ENCODE results near the gene CDH13.

Gene CDH13

DNA sequence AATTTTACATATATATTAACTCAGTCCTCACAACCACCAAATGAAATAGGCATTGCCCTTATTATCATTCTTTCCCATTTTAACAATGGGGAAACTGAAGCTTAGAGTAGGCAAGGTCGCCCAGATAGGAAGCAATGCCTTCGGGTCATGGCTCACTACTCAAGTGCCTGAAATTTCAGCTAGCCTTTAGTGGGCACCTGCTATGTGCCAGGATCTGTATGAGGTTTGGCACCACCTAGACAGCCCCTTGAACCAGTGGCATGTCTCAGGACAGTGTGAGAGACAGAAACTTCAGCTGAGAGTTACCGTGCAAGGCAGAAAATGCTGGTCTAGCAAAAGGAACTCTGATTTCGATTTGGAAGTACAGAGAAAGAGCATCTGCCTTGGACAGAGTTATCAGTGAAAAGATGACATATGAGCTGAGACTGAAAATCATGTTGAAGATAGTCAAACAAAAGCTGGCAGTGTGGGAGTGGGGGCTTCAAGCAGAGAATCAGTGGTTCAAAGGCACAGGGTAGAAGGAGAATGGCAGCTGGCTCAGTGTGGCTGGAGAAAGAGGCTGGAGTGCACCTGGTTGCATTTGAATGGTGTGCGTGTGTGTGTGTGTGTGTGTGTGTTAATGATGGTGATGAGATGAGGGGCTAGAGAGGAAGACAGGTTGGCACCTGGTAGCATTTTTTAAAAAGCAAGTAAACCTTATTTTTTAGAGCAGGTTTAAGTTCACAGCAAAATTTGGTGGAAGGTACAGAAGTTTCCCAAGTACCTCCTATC lies 29.1 kb downstream of the CDH13 start:
- no peak overlapping the region for H3K4ac ChIP-seq (ENCODE audit: low read depth, low read length)
- H2BK5ac ChIP-seq (ENCODE audit: low read depth, low read length, poor library complexity): no peak overlapping the region
- H4K8ac ChIP-seq (ENCODE audit: low read depth, low read length): no peak overlapping the region
- WGBS (ENCODE audit: extremely low coverage, insufficient coverage, insufficient read length): 100% methylated on average over 1 of the region's 5 CpGs
- H3K9ac ChIP-seq (ENCODE audit: low read length): no peak overlapping the region
- H3K9me3 ChIP-seq (ENCODE audit: insufficient read depth, low read depth, low read length): no peaks in the 10 kb centered on the region
- peaks cover 16 to 21% of the 10 kb centered on the region in 2 experiments for H3K4me1 ChIP-seq (ENCODE audit: control insufficient read depth in 1 of 2, insufficient read depth in 2 of 2, low read length in 2 of 2)
- H3K18ac ChIP-seq (ENCODE audit: low read length): no peak overlapping the region
- H2BK120ac ChIP-seq (ENCODE audit: insufficient read depth, low read length, poor library complexity): peak overlapping the region; percentile 0
- no peaks in the 10 kb centered on the region for H3K79me2 ChIP-seq (ENCODE audit: control insufficient read depth, insufficient read depth, low read length, poor library complexity)
- no peak overlapping the region for H4K12ac ChIP-seq (ENCODE audit: low read depth, low read length)
- H4K91ac ChIP-seq (ENCODE audit: low read depth, low read length): no peak overlapping the region
- no peaks in the 10 kb centered on the region for H3K27me3 ChIP-seq (ENCODE audit: insufficient read depth, low read length)
- H2AFZ ChIP-seq (ENCODE audit: insufficient read depth, low read length, poor library complexity): no peak overlapping the region
- H3K27ac ChIP-seq (ENCODE audit: low read depth, low read length): no peak overlapping the region
- H3K79me1 ChIP-seq (ENCODE audit: low read length): peaks cover 15% of the 10 kb centered on the region
- H3K4me2 ChIP-seq (ENCODE audit: low read length): no peak overlapping the region
- no peaks in the 10 kb centered on the region for H3K36me3 ChIP-seq (ENCODE audit: control insufficient read depth in 1 of 2, insufficient read depth in 2 of 2, low read length in 2 of 2)
- H2AK5ac ChIP-seq (ENCODE audit: low read length): no peak overlapping the region
- no peak for DNase-seq
- no peak overlapping the region for H3K14ac ChIP-seq (ENCODE audit: low read length)
- H3K4me3 ChIP-seq (ENCODE audit: low read depth, low read length): no peak overlapping the region
- H2BK12ac ChIP-seq (ENCODE audit: low read length): no peak overlapping the region
- no peak overlapping the region for H3K23ac ChIP-seq (ENCODE audit: low read length)

DNA sequence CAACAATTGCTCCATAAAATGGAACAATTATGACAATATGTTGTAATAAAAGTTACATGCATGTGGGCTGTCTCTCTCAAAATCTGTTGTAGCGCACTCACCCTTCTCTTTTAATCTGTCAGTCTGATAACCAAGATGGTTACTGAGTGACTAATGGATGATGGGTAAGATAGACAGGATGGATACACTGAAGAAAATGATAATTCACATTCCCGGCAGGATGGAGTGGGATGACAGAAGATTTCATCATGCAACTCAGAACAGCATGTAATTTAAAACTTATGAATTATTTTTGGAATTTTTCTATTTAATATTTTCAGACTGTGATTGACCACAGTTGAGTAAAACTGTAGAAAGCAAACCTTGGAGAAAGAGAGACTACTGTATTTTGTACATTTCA lies 30.5 kb downstream of the CDH13 start:
- Histone ChIP-seq H3K36me3 (ENCODE audit: control insufficient read depth in 1 of 2, insufficient read depth in 2 of 2, low read length in 2 of 2) (no peaks in the 10 kb centered on the region), H4K91ac (ENCODE audit: low read depth, low read length) (no peak overlapping the region), H2BK120ac (ENCODE audit: insufficient read depth, low read length, poor library complexity) (no peak overlapping the region), H3K27ac (ENCODE audit: low read depth, low read length) (no peak overlapping the region), H4K8ac (ENCODE audit: low read depth, low read length) (no peak overlapping the region), H2BK5ac (ENCODE audit: low read depth, low read length, poor library complexity) (no peak overlapping the region), H2AFZ (ENCODE audit: insufficient read depth, low read length, poor library complexity) (no peak overlapping the region), H3K18ac (ENCODE audit: low read length) (no peak overlapping the region), H3K79me1 (ENCODE audit: low read length) (peaks cover 15% of the 10 kb centered on the region), H3K9me3 (ENCODE audit: insufficient read depth, low read depth, low read length) (no peaks in the 10 kb centered on the region), H3K79me2 (ENCODE audit: control insufficient read depth, insufficient read depth, low read length, poor library complexity) (no peaks in the 10 kb centered on the region), H3K4me2 (ENCODE audit: low read length) (no peak overlapping the region), H3K14ac (ENCODE audit: low read length) (no peak overlapping the region), H3K4ac (ENCODE audit: low read depth, low read length) (no peak overlapping the region), H2AK5ac (ENCODE audit: low read length) (no peak overlapping the region), H3K23ac (ENCODE audit: low read length) (no peak overlapping the region), H3K4me3 (ENCODE audit: low read depth, low read length) (no peak overlapping the region), H3K9ac (ENCODE audit: low read length) (no peak overlapping the region), H4K12ac (ENCODE audit: low read depth, low read length) (no peak overlapping the region), H2BK12ac (ENCODE audit: low read length) (no peak overlapping the region), H3K4me1 (ENCODE audit: control insufficient read depth in 1 of 2, insufficient read depth in 2 of 2, low read length in 2 of 2) (peaks cover 16% of the 10 kb centered on the region in 2 experiments), H3K27me3 (ENCODE audit: insufficient read depth, low read length) (no peaks in the 10 kb centered on the region)
- WGBS (ENCODE audit: extremely low coverage, insufficient coverage, insufficient read length): no CpG with 5 or more reads among the region's 2 CpGs
- peak; percentile 7 to 31 for DNase-seq

DNA sequence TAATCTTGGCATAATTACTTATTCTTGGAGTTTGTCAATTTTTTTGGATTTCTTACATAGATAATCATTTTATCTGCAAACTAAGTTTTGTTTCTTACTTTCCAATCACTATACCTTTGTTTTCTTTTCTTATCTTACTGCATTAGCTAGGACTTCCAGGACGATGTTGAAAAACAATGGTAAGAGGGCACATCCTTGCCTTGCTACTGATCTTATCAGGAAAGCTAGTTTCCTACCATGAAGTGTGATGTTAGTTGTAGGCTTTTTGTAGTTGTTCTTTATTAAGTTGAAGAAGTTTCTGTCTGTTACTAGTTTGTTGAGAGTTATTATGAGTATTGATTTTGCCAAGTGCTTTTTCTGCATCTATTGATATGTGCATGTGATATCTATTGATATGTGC lies 31.0 kb downstream of the CDH13 start:
- H2BK12ac ChIP-seq (ENCODE audit: low read length): no peak overlapping the region
- no peak overlapping the region for H2BK120ac ChIP-seq (ENCODE audit: insufficient read depth, low read length, poor library complexity)
- H3K4me3 ChIP-seq (ENCODE audit: low read depth, low read length): no peak overlapping the region
- H3K4me2 ChIP-seq (ENCODE audit: low read length): no peak overlapping the region
- H3K4me1 ChIP-seq (ENCODE audit: control insufficient read depth in 1 of 2, insufficient read depth in 2 of 2, low read length in 2 of 2): peaks cover 14 to 15% of the 10 kb centered on the region in 2 experiments
- no peak overlapping the region for H3K14ac ChIP-seq (ENCODE audit: low read length)
- no peak overlapping the region for H4K12ac ChIP-seq (ENCODE audit: low read depth, low read length)
- no peaks in the 10 kb centered on the region for H3K79me2 ChIP-seq (ENCODE audit: control insufficient read depth, insufficient read depth, low read length, poor library complexity)
- H2AK5ac ChIP-seq (ENCODE audit: low read length): no peak overlapping the region
- no peaks in the 10 kb centered on the region for H3K9me3 ChIP-seq (ENCODE audit: insufficient read depth, low read depth, low read length)
- H4K91ac ChIP-seq (ENCODE audit: low read depth, low read length): no peak overlapping the region
- DNase-seq: no peak
- H3K4ac ChIP-seq (ENCODE audit: low read depth, low read length): no peak overlapping the region
- no peak overlapping the region for H2BK5ac ChIP-seq (ENCODE audit: low read depth, low read length, poor library complexity)
- no peak overlapping the region for H3K9ac ChIP-seq (ENCODE audit: low read length)
- no peak overlapping the region for H3K18ac ChIP-seq (ENCODE audit: low read length)
- H3K36me3 ChIP-seq (ENCODE audit: control insufficient read depth in 1 of 2, insufficient read depth in 2 of 2, low read length in 2 of 2): no peaks in the 10 kb centered on the region
- no peaks in the 10 kb centered on the region for H3K27me3 ChIP-seq (ENCODE audit: insufficient read depth, low read length)
- H2AFZ ChIP-seq (ENCODE audit: insufficient read depth, low read length, poor library complexity): no peak overlapping the region
- no CpG with 5 or more reads among the region's 1 CpG for WGBS (ENCODE audit: extremely low coverage, insufficient coverage, insufficient read length)
- H3K79me1 ChIP-seq (ENCODE audit: low read length): peaks cover 13% of the 10 kb centered on the region
- no peak overlapping the region for H4K8ac ChIP-seq (ENCODE audit: low read depth, low read length)
- no peak overlapping the region for H3K23ac ChIP-seq (ENCODE audit: low read length)
- H3K27ac ChIP-seq (ENCODE audit: low read depth, low read length): no peak overlapping the region

DNA sequence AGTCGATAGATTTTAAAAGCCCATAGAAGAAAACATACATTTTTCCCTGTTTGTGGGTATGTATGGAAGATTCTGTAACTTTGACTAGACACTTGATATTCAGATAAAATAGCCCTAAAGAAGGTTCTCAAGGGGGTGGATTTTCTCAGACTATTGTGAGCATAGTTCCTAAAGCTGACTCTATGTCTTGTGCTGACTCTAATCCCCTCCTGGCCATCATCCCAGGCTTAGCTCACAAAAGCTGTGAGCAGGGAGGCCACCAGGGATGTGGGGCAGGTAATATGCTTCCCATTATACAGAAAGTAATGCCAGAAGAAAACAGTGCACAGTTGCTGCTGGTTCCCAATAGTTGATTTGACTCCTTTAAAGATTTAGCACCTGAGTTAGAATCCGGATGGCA lies 32.0 kb downstream of the CDH13 start:
- Histone ChIP-seq H2BK12ac (ENCODE audit: low read length) (no peak overlapping the region), H4K91ac (ENCODE audit: low read depth, low read length) (no peak overlapping the region), H3K4me2 (ENCODE audit: low read length) (no peak overlapping the region), H3K9ac (ENCODE audit: low read length) (no peak overlapping the region), H4K8ac (ENCODE audit: low read depth, low read length) (no peak overlapping the region), H3K79me1 (ENCODE audit: low read length) (peaks cover 6% of the 10 kb centered on the region), H2AK5ac (ENCODE audit: low read length) (no peak overlapping the region), H3K36me3 (ENCODE audit: control insufficient read depth in 1 of 2, insufficient read depth in 2 of 2, low read length in 2 of 2) (no peaks in the 10 kb centered on the region), H3K27me3 (ENCODE audit: insufficient read depth, low read length) (no peaks in the 10 kb centered on the region), H3K79me2 (ENCODE audit: control insufficient read depth, insufficient read depth, low read length, poor library complexity) (no peaks in the 10 kb centered on the region), H2BK120ac (ENCODE audit: insufficient read depth, low read length, poor library complexity) (no peak overlapping the region), H3K4me1 (ENCODE audit: control insufficient read depth in 1 of 2, insufficient read depth in 2 of 2, low read length in 2 of 2) (peaks cover 4 to 7% of the 10 kb centered on the region in 2 experiments), H3K4ac (ENCODE audit: low read depth, low read length) (no peak overlapping the region), H4K12ac (ENCODE audit: low read depth, low read length) (no peak overlapping the region), H3K4me3 (ENCODE audit: low read depth, low read length) (no peak overlapping the region), H2BK5ac (ENCODE audit: low read depth, low read length, poor library complexity) (no peak overlapping the region), H3K9me3 (ENCODE audit: insufficient read depth, low read depth, low read length) (no peaks in the 10 kb centered on the region), H3K27ac (ENCODE audit: low read depth, low read length) (no peak overlapping the region), H2AFZ (ENCODE audit: insufficient read depth, low read length, poor library complexity) (no peak overlapping the region), H3K18ac (ENCODE audit: low read length) (no peak overlapping the region), H3K14ac (ENCODE audit: low read length) (no peak overlapping the region), H3K23ac (ENCODE audit: low read length) (no peak overlapping the region)
- no peak for DNase-seq
- WGBS (ENCODE audit: extremely low coverage, insufficient coverage, insufficient read length): no CpG with 5 or more reads among the region's 2 CpGs

Measured in trophoblast cell (in vitro differentiated cells and primary cell).